Neural cell (in vitro differentiated cells): ENCODE results near the gene MT1M. TPM values are rescaled to one million over a fixed set of nuclear protein-coding genes. Genes with fewer than 3 reads are reported as not detected.
A peak's percentile ranks its signal among the peaks of the same experiment; 100 is the strongest.

Experiments
- H2AFZ ChIP-seq: fragments of 200-600, 300-800 bp; sonication (generic), shearing (Covaris generic); 2 replicates; pipeline ENCODE4 v1.6.0; 2014; ENCODE audit warnings: low read depth, mild to moderate bottlenecking, antibody characterized with exemption, low read length, moderate library complexity
- H3F3A ChIP-seq: fragments of 200-600 bp; shearing (Covaris generic); 2 replicates; pipeline ENCODE4 v1.6.1; 2016; ENCODE audit warnings: mild to moderate bottlenecking, moderate library complexity, mixed read lengths, antibody characterized with exemption, low read length; ENCODE audit not compliant: insufficient read depth, poor library complexity, severe bottlenecking
- H3K27ac ChIP-seq: fragments of 200-600, 300-800 bp; sonication (generic), shearing (Covaris generic); 2 replicates; pipeline ENCODE4 v1.5.1; 2014; ENCODE audit warnings: mild to moderate bottlenecking, low read length, moderate library complexity
- H3K27me3 ChIP-seq: fragments of 300-800, 200-600 bp; sonication (generic), shearing (Covaris generic); 2 replicates; pipeline ENCODE4 v1.6.0; 2014; ENCODE audit warnings: mild to moderate bottlenecking, low read depth, low read length, moderate library complexity; ENCODE audit not compliant: insufficient read depth
- H3K36me3 ChIP-seq: fragments of 300-800, 200-600 bp; sonication (generic), shearing (Covaris generic); 2 replicates; pipeline ENCODE4 v1.5.1; 2014; ENCODE audit warnings: mild to moderate bottlenecking, antibody characterized with exemption, low read length, moderate library complexity; ENCODE audit not compliant: insufficient read depth
- H3K4me2 ChIP-seq: fragments of 300-800, 200-600 bp; sonication (generic), shearing (Covaris generic); 2 replicates; pipeline ENCODE4 v1.6.0; 2014; ENCODE audit warnings: mild to moderate bottlenecking, low read length
- H3K4me3 ChIP-seq: fragments of 300-800, 200-600 bp; sonication (generic), shearing (Covaris generic); 2 replicates; pipeline ENCODE4 v1.5.1; 2014; ENCODE audit warnings: mild to moderate bottlenecking, low read length, moderate library complexity
- H3K79me2 ChIP-seq: fragments of 200-600 bp; shearing (Covaris generic); replicated peaks from 2 replicates; pipeline ENCODE4 v1.6.0; 2014; ENCODE audit warnings: mild to moderate bottlenecking, low read length, moderate library complexity; ENCODE audit not compliant: insufficient read depth
- H3K9ac ChIP-seq: fragments of 300-800, 200-600 bp; sonication (generic), shearing (Covaris generic); 2 replicates; pipeline ENCODE4 v1.6.1; 2016; ENCODE audit warnings: mild to moderate bottlenecking, low read length, mixed read lengths
- H3K9me2 ChIP-seq: fragments of 200-600 bp; shearing (Covaris generic); 2 replicates; pipeline ENCODE4 v1.6.1; 2016; ENCODE audit warnings: mild to moderate bottlenecking, low read length, mixed read lengths; ENCODE audit not compliant: insufficient read depth
- H3K9me3 ChIP-seq: fragments of 200-600, 300-800 bp; sonication (generic), shearing (Covaris generic); 2 replicates; pipeline ENCODE4 v1.6.1; 2016; ENCODE audit warnings: mild to moderate bottlenecking, mixed run types, low read length, moderate library complexity, mixed read lengths
- H4K20me1 ChIP-seq: fragments of 200-600 bp; shearing (Covaris generic); 2 replicates; pipeline ENCODE4 v1.6.1; 2016; ENCODE audit warnings: mild to moderate bottlenecking, mixed run types; ENCODE audit not compliant: insufficient read depth
- CTCF ChIP-seq: fragments of 450-650 bp; IDR thresholded peaks from 2 replicates; pipeline ENCODE4 v1.5.1; 2014; ENCODE audit warnings: antibody characterized with exemption, mild to moderate bottlenecking, moderate library complexity; ENCODE audit not compliant: poor library complexity, severe bottlenecking
- EP300 ChIP-seq: fragments of 450-650 bp; conservative IDR thresholded peaks from 2 replicates; pipeline ENCODE4 v1.6.1; 2014; ENCODE audit warnings: antibody characterized with exemption, mild to moderate bottlenecking, moderate library complexity; ENCODE audit not compliant: poor library complexity, severe bottlenecking
- EZH2 ChIP-seq: fragments of 200-600, 300-800 bp; shearing (Covaris generic), sonication (generic); IDR thresholded peaks from 2 replicates; pipeline ENCODE4 v1.6.1; 2014; ENCODE audit warnings: antibody characterized with exemption, low read length, borderline replicate concordance, mild to moderate bottlenecking; ENCODE audit not compliant: insufficient read depth, poor library complexity, severe bottlenecking
- MXI1 ChIP-seq: fragments of 450-650 bp; conservative IDR thresholded peaks from 2 replicates; pipeline ENCODE4 v1.6.1; 2014; ENCODE audit warnings: antibody characterized with exemption, mild to moderate bottlenecking; ENCODE audit not compliant: poor library complexity, severe bottlenecking
- POLR2AphosphoS5 ChIP-seq: IDR thresholded peaks from 2 replicates; pipeline ENCODE4 v1.6.1; 2012
- RAD21 ChIP-seq: fragments of 450-650 bp; conservative IDR thresholded peaks from 2 replicates; pipeline ENCODE4 v1.6.1; 2014; ENCODE audit warnings: antibody characterized with exemption, mild to moderate bottlenecking, moderate library complexity
- REST ChIP-seq: IDR thresholded peaks from 2 replicates; pipeline ENCODE4 v1.6.1; 2012; ENCODE audit warnings: borderline replicate concordance
- SMC3 ChIP-seq: fragments of 450-650 bp; conservative IDR thresholded peaks from 2 replicates; pipeline ENCODE4 v1.6.1; 2014; ENCODE audit warnings: antibody characterized with exemption, mild to moderate bottlenecking, moderate library complexity; ENCODE audit not compliant: poor library complexity
- TAF1 ChIP-seq: IDR thresholded peaks from 2 replicates; pipeline ENCODE4 v1.6.1; 2012; ENCODE audit warnings: low read depth
- polyA plus RNA-seq: library from polyadenylated mRNA; depleted of rRNA; stranded (reverse); fragments of >200 nt; gene quantifications from 2 replicates; pipeline ENCODE4 v1.2.3, GENCODE V29; 2014

The MT1M gene
- polyA plus RNA-seq, 1 donor from 2014 or later: not detected

- no peaks in the 10 kb centered on the region for H3K9me2 ChIP-seq
- H3F3A ChIP-seq: no peaks in the 10 kb centered on the region
- no peak overlapping the region for H3K9ac ChIP-seq
- H4K20me1 ChIP-seq: no peaks in the 10 kb centered on the region
- no peak overlapping the region for H3K27ac ChIP-seq
- H3K79me2 ChIP-seq: no peaks in the 10 kb centered on the region
- H3K4me2 ChIP-seq: no peak overlapping the region
- H3K27me3 ChIP-seq: peaks cover 59% of the 10 kb centered on the region
- TF ChIP-seq SMC3 (no peak), REST (no peak), MXI1 (no peak), EP300 (no peak), POLR2AphosphoS5 (no peak), EZH2 (no peak), TAF1 (no peak), RAD21 (no peak)
- peak overlapping the region; percentile 62 for H3K4me3 ChIP-seq
- H3K9me3 ChIP-seq: no peaks in the 10 kb centered on the region
- no peak overlapping the region for H2AFZ ChIP-seq
- no peaks in the 10 kb centered on the region for H3K36me3 ChIP-seq
Measured at GRCh38 chr16:56608876-56609462, 23.5 kb upstream of the MT1M start.

- Histone ChIP-seq H4K20me1 (no peaks in the 10 kb centered on the region), H3K27ac (no peak overlapping the region), H3K36me3 (no peaks in the 10 kb centered on the region), H3K4me2 (no peak overlapping the region), H2AFZ (no peak overlapping the region), H3K9me3 (no peaks in the 10 kb centered on the region), H3K27me3 (peaks cover 60% of the 10 kb centered on the region), H3K9me2 (no peaks in the 10 kb centered on the region), H3K79me2 (no peaks in the 10 kb centered on the region), H3K9ac (no peak overlapping the region), H3F3A (no peaks in the 10 kb centered on the region), H3K4me3 (no peak overlapping the region)
- TF ChIP-seq SMC3 (no peak), EZH2 (no peak), CTCF (no peak)
Measured at GRCh38 chr16:56609463-56609921, 23.0 kb upstream of the MT1M start.
